ENCODE data around the gene MAPK10. TPM values are rescaled to one million over a fixed set of nuclear protein-coding genes. Genes with fewer than 3 reads are reported as not detected.

Gene MAPK10
- polyA plus RNA-seq, 2 of the 4 experiments (the other 2 are of a cell fraction): 1.4 to 3.4 TPM

DNA sequence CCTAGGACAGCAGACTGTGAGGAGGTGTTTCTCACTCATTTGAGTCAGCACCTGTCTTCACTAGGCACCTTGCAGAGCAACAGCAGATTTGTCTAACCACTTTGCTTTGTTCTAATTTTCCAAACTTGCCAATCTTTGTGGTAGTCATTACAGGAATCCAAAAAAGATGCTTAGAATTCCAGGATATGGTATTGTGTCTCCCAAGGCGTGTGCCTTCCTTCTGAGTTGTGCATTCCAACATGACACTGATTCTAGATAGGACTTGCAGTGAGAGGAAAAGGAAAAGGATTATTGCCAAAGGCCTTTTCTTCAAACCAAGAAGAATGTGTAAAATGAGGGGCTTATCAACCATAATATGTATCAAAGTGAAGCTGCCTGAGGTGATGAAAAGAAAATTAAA is 126.2 kb downstream of the MAPK10 start:
- no peak for FAIRE-seq
- TF ChIP-seq FOSL2 (IDR thresholded peaks at IDR 0.05) (no peak), FOSL2 (CRISPR knock-in tag; IDR thresholded peaks at IDR 0.05) (no peak), KDM1A (IDR thresholded peaks at IDR 0.05; ENCODE audit: low read depth) (no peak), NPAS2 (CRISPR knock-in tag; IDR thresholded peaks at IDR 0.05; ENCODE audit: borderline replicate concordance) (no peak), NR3C1 (IDR thresholded peaks at IDR 0.05) (no peak), ELK1 (IDR thresholded peaks at IDR 0.05; ENCODE audit: low read depth, low read length) (no peak), KDM5A (IDR thresholded peaks at IDR 0.05) (no peak), POLR2AphosphoS2 (conservative IDR thresholded peaks at IDR 0.05; ENCODE audit: low read length) (no peak)
- H3K27ac ChIP-seq: no peak overlapping the region
- WGBS (ENCODE audit: missing lambda C conversion rate): 27% methylated on average over 1 of the region's 1 CpG
- H3K4me1 ChIP-seq: no peaks in the 10 kb centered on the region
- no peak overlapping the region for H3K4me3 ChIP-seq
- ChIA-PET CTCF (no interaction called here), POLR2A (no interaction called here)
- ATAC-seq: no peak
- no peak for DNase-seq (ENCODE audit: low read depth in 1 of 2, low spot score in 1 of 2)
- no peak overlapping the region for H3K4me2 ChIP-seq
- no peaks in the 10 kb centered on the region; the same call in 2 of the 3 replicates for H3K9me3 ChIP-seq

DNA sequence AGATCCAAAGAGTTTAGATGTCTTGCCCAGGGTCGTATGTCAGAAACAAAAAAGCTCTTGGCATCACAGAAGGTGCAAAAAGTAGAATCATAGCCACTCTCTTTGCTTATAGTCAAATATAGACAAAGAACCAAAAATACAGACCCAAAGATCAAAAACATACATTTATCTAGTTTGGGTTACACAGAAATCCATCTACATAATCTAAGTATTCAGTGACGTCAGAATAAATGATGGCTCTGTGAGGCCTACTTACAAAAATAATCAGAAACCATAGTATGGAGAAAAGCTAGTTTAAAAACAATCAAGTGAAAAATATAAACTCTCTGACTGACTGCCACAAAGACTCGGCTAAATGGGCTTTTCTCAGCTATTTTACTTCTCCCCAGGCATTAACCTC is 126.8 kb downstream of the MAPK10 start:
- no peak overlapping the region for H3K27ac ChIP-seq
- ATAC-seq (no peak), FAIRE-seq (no peak), DNase-seq (ENCODE audit: low read depth in 1 of 2, low spot score in 1 of 2) (no peak)
- no peak overlapping the region for H3K4me3 ChIP-seq
- H3K9me3 ChIP-seq: no peaks in the 10 kb centered on the region; the same call in 2 of the 3 replicates
- no peaks in the 10 kb centered on the region for H3K4me1 ChIP-seq
- no peak overlapping the region for H3K4me2 ChIP-seq
- TF ChIP-seq RARB (CRISPR knock-in tag; IDR thresholded peaks at IDR 0.05) (no peak), CHD2 (IDR thresholded peaks at IDR 0.05; ENCODE audit: low read length, partially characterized antibody) (no peak), CTCF (IDR thresholded peaks at IDR 0.05) (no peak), EHF (CRISPR knock-in tag; IDR thresholded peaks at IDR 0.05) (no peak), CBX2 (IDR thresholded peaks at IDR 0.05; ENCODE audit: borderline replicate concordance, low read depth) (no peak), FOSB (CRISPR knock-in tag; IDR thresholded peaks at IDR 0.05) (no peak), POLR2A (IDR thresholded peaks at IDR 0.05; ENCODE audit: low read length) (no peak), FOXS1 (CRISPR knock-in tag; IDR thresholded peaks at IDR 0.05) (no peak), SMC3 (IDR thresholded peaks at IDR 0.05) (no peak), ZSCAN20 (CRISPR knock-in tag; IDR thresholded peaks at IDR 0.05) (no peak), ZNF302 (CRISPR knock-in tag; IDR thresholded peaks at IDR 0.05) (no peak), NFE2L2 (conservative IDR thresholded peaks at IDR 0.05; ENCODE audit: low read length) (no peak), GATA3 (IDR thresholded peaks at IDR 0.05; ENCODE audit: borderline replicate concordance) (no peak), KDM5A (IDR thresholded peaks at IDR 0.05) (no peak), MAZ (IDR thresholded peaks at IDR 0.05; ENCODE audit: borderline replicate concordance, low read depth, low read length) (no peak), CEBPB (IDR thresholded peaks at IDR 0.05) (no peak)
- TF ChIP-seq, protein P1, sequence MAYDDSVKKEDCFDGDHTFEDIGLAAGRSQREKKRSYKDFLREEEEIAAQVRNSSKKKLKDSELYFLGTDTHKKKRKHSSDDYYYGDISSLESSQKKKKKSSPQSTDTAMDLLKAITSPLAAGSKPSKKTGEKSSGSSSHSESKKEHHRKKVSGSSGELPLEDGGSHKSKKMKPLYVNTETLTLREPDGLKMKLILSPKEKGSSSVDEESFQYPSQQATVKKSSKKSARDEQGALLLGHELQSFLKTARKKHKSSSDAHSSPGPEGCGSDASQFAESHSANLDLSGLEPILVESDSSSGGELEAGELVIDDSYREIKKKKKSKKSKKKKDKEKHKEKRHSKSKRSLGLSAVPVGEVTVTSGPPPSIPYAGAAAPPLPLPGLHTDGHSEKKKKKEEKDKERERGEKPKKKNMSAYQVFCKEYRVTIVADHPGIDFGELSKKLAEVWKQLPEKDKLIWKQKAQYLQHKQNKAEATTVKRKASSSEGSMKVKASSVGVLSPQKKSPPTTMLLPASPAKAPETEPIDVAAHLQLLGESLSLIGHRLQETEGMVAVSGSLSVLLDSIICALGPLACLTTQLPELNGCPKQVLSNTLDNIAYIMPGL (CRISPR knock-in tag; IDR thresholded peaks at IDR 0.05; ENCODE audit: borderline replicate concordance): no peak
- TF ChIP-seq, protein P2, sequence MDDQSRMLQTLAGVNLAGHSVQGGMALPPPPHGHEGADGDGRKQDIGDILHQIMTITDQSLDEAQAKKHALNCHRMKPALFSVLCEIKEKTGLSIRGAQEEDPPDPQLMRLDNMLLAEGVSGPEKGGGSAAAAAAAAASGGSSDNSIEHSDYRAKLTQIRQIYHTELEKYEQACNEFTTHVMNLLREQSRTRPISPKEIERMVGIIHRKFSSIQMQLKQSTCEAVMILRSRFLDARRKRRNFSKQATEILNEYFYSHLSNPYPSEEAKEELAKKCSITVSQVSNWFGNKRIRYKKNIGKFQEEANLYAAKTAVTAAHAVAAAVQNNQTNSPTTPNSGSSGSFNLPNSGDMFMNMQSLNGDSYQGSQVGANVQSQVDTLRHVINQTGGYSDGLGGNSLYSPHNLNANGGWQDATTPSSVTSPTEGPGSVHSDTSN (IDR thresholded peaks at IDR 0.05): no peak
- POLR2A ChIA-PET: no interaction called here
- CTCF ChIA-PET: no interaction called here
- WGBS (ENCODE audit: missing lambda C conversion rate): 67% methylated on average over 3 of the region's 3 CpGs
